HepG2 (cell line): ENCODE measurements around the gene ESPNL. TPM values are rescaled to one million over a fixed set of nuclear protein-coding genes. Genes with fewer than 3 reads are reported as not detected.

Source experiments
- ATAC-seq: fragments of 200-7000 bp; cut with Tn5 transposase; 3 replicates; pipeline ENCODE4 v1.9.1; 2020; ENCODE audit warnings: mild to moderate bottlenecking, moderate library complexity
- BruUV-seq: library from RNA; stranded (reverse); fragments of 400-500 nt; replicated peaks from 2 replicates; lab custom pipeline; 2021; lab: Mats Ljungman, UMichigan
- CTCF ChIA-PET: fragments of 300-600 bp; formaldehyde crosslinking; extraction: SDS; loops from one replicate; lab custom pipeline; 2021; ENCODE audit warnings: low total read pairs, inconsistent platforms, low intra/inter-chr PET ratio; lab: Yijun Ruan, JAX
- POLR2A ChIA-PET: fragments of 350-600 bp; sonication (Branson Sonifier 250); formaldehyde crosslinking; loops from one replicate; lab custom pipeline; 2020; ENCODE audit warnings: antibody characterized with exemption, inconsistent platforms; lab: Yijun Ruan, JAX
- DNase-seq: peaks from one replicate; pipeline ENCODE4 v3.0.0-alpha.2; 2015; ENCODE audit warnings: low spot score
- FAIRE-seq: peaks from 3 replicates; lab custom pipeline; 2011; peaks lifted over from hg19 to GRCh38; lab: Jason Lieb, UNC
- H2AFZ ChIP-seq: one replicate; pipeline ENCODE4 v1.6.1; 2011; ENCODE audit warnings: low read length, inconsistent platforms
- H3K27ac ChIP-seq: fragments of 300-600 bp; 3 replicates; pipeline ENCODE4 v1.8.0; 2011; ENCODE audit warnings: mixed run types, mild to moderate bottlenecking, mixed read lengths, low read length, inconsistent platforms; ENCODE audit not compliant: insufficient read depth; ENCODE audit errors: extremely low read length
- H3K27me3 ChIP-seq, 2 experiments: fragments of 200-600 bp in 1 of 2; 2 replicates in 1 of 2; 3 replicates in 1 of 2; pipeline versions ENCODE4 v1.6.0 to v1.8.0; 2011; ENCODE audit warnings: low read length in 2 of 2, mild to moderate bottlenecking in 2 of 2, moderate library complexity in 2 of 2, inconsistent platforms in 1 of 2; ENCODE audit not compliant: insufficient read depth in 2 of 2, control insufficient read depth in 1 of 2
- H3K36me3 ChIP-seq, 2 experiments: fragments of 200-600 bp in 1 of 2; replicated peaks in 1 of 2; 2 replicates in 1 of 2; 3 replicates in 1 of 2; pipeline versions ENCODE4 v1.5.1 to v1.8.0; 2011; ENCODE audit warnings: low read length in 2 of 2, inconsistent platforms in 1 of 2; ENCODE audit not compliant: insufficient read depth in 2 of 2, control insufficient read depth in 1 of 2
- H3K4me1 ChIP-seq: 2 replicates; pipeline ENCODE4 v1.5.1; 2012; ENCODE audit warnings: low read length, inconsistent platforms; ENCODE audit not compliant: insufficient read depth
- H3K4me2 ChIP-seq: 2 replicates; pipeline ENCODE4 v1.6.0; 2011; ENCODE audit warnings: low read depth, low read length, inconsistent platforms
- H3K4me3 ChIP-seq, 3 experiments: fragments of 200-600 bp in 1 of 3; sonication (generic), shearing (Covaris generic) in 1 of 3; replicated peaks in 1 of 3; 2 replicates each; pipeline ENCODE4 v1.5.1; 2011 to 2016; ENCODE audit warnings: low read length in 3 of 3, inconsistent platforms in 2 of 3, low read depth in 2 of 3, mild to moderate bottlenecking in 2 of 3, control low read depth in 1 of 3, mixed read lengths in 1 of 3; ENCODE audit not compliant: insufficient read depth in 1 of 3
- H3K79me2 ChIP-seq: one replicate; pipeline ENCODE4 v1.6.1; 2011; ENCODE audit warnings: low read length, inconsistent platforms; ENCODE audit not compliant: insufficient read depth
- H3K9ac ChIP-seq: 2 replicates; pipeline ENCODE4 v1.6.0; 2011; ENCODE audit warnings: mild to moderate bottlenecking, low read depth, low read length, inconsistent platforms; ENCODE audit not compliant: insufficient read depth
- H3K9me3 ChIP-seq: 2 replicates; pipeline ENCODE4 v1.5.1; 2012; ENCODE audit warnings: mild to moderate bottlenecking, low read length
- H4K20me1 ChIP-seq: 2 replicates; pipeline ENCODE4 v1.6.0; 2011; ENCODE audit warnings: inconsistent platforms, mild to moderate bottlenecking, low read length, moderate library complexity; ENCODE audit not compliant: insufficient read depth
- AGO2 ChIP-seq: fragments of 200-400 bp; formaldehyde crosslinking; optimal IDR thresholded peaks from 2 replicates; pipeline ENCODE3; 2017; ENCODE audit warnings: mild to moderate bottlenecking, low read depth, low read length, moderate library complexity
- ARNT2 ChIP-seq: sonication (generic); formaldehyde crosslinking; IDR thresholded peaks from 2 replicates; pipeline ENCODE4 v1.8.0; 2022; ENCODE audit warnings: mild to moderate bottlenecking, low read depth, missing genetic modification reagents, moderate library complexity
- BRCA1 ChIP-seq: sonication (generic); formaldehyde crosslinking; IDR thresholded peaks from 2 replicates; pipeline ENCODE4 v1.4.0; 2020; ENCODE audit warnings: missing genetic modification reagents
- HMG20B ChIP-seq: conservative IDR thresholded peaks from 2 replicates; pipeline ENCODE4 v1.6.1; 2016; ENCODE audit warnings: missing genetic modification reagents, missing compliant biosample characterization
- ZNF652 ChIP-seq: IDR thresholded peaks from 2 replicates; pipeline ENCODE4 v1.6.1; 2016; ENCODE audit warnings: low read depth, borderline replicate concordance
- ZNF768 ChIP-seq: sonication (generic); formaldehyde crosslinking; IDR thresholded peaks from 2 replicates; pipeline ENCODE4 v1.4.0; 2020; ENCODE audit warnings: missing genetic modification reagents
- ZNF879 ChIP-seq: sonication (generic); formaldehyde crosslinking; IDR thresholded peaks from 2 replicates; pipeline ENCODE4 v1.8.1; 2023; ENCODE audit warnings: missing genetic modification reagents
- WGBS: methylation state at CpG from one replicate; pipeline ENCODE4 v1.1.6; 2017; ENCODE audit warnings: low lambda C conversion rate; 5-methylcytosine and 5-hydroxymethylcytosine counted together
- in situ Hi-C: cut with HindIII; loops from 2 replicates; pipeline ENCODE4 v1.10.0; 2017; ENCODE audit warnings: low pct_unique_long_range_greater_than_20kb; ENCODE audit not compliant: extremely low pct_ligation_motif_present
- intact Hi-C: fragments of 100-400 bp; cut with micrococcal nuclease; formaldehyde crosslinking; loops from one replicate; pipeline ENCODE4 v1.10.0; 2022; ENCODE audit not compliant: unreplicated experiment
- polyA plus RNA-seq, 8 experiments: library from polyadenylated mRNA; depleted of rRNA in 3 of 8; stranded (reverse) in 7 of 8; unstranded in 1 of 8; fragments of >200 nt; fragmentation: Illumina TruSeq in 4 of 8; extraction: Trizol in 4 of 8; gene quantifications; 2 replicates each; pipeline versions ENCODE4 v1.2.1 to v1.2.3, GENCODE V29; 2011 to 2016; ENCODE audit warnings: low read depth in 4 of 8, missing spikeins in 1 of 8, mixed read lengths in 1 of 8; ENCODE audit not compliant: insufficient read depth in 1 of 8
- total RNA-seq, 5 experiments: library from RNA; depleted of rRNA; stranded (reverse); fragments of >200 nt; fragmentation: Illumina TruSeq; extraction: Trizol; gene quantifications; 2 replicates each; pipeline ENCODE4 v1.2.3, GENCODE V29; 2016; ENCODE audit warnings: low read depth in 1 of 5
- TF ChIP-seq, protein P1 (sequence below), 2 experiments: IDR thresholded peaks; 2 replicates each; pipeline ENCODE4 v1.6.1; 2011 to 2012; ENCODE audit warnings: low read length in 2 of 2, borderline replicate concordance in 1 of 2, low read depth in 1 of 2, mild to moderate bottlenecking in 1 of 2, moderate library complexity in 1 of 2
- TF ChIP-seq, protein P2 (sequence below): sonication (generic); formaldehyde crosslinking; IDR thresholded peaks from 2 replicates; pipeline ENCODE4 v1.4.0; 2020; ENCODE audit warnings: missing genetic modification reagents
- TF ChIP-seq, protein P3 (sequence below), 2 experiments: fragments of 450-650 bp in 1 of 2; sonication (generic) in 1 of 2; formaldehyde crosslinking; IDR thresholded peaks; 2 replicates each; pipeline versions ENCODE4 v1.5.0 to v1.8.0; 2020 to 2022; ENCODE audit warnings: mild to moderate bottlenecking in 1 of 2, missing genetic modification reagents in 1 of 2

ESPNL gene
- total and polyA plus RNA-seq, 2 of the 13 experiments (the other 11 are each of a cell fraction or from before 2014, with no cell fraction given): 0.45 to 0.80 TPM

DNA sequence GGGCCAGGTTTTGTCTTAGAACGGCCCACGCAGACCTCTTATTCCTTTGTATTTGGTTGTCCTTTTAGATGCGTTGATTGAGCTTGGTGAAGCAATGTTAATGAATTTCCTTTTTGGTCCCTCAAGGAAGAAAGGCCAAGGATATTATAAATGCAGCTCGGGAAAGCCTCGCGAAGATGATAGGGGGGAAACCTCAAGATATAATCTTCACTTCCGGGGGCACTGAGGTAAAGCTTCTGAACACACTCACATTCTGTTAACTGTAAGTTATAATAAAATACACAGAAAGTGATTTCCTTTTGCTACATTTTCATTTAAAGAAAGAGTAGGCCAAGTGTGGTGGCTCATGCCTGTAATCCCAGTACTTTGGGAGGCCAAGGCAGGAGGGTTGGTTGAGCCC, 32.2 kb upstream of the ESPNL start (continued):
- TF ChIP-seq, protein P1, sequence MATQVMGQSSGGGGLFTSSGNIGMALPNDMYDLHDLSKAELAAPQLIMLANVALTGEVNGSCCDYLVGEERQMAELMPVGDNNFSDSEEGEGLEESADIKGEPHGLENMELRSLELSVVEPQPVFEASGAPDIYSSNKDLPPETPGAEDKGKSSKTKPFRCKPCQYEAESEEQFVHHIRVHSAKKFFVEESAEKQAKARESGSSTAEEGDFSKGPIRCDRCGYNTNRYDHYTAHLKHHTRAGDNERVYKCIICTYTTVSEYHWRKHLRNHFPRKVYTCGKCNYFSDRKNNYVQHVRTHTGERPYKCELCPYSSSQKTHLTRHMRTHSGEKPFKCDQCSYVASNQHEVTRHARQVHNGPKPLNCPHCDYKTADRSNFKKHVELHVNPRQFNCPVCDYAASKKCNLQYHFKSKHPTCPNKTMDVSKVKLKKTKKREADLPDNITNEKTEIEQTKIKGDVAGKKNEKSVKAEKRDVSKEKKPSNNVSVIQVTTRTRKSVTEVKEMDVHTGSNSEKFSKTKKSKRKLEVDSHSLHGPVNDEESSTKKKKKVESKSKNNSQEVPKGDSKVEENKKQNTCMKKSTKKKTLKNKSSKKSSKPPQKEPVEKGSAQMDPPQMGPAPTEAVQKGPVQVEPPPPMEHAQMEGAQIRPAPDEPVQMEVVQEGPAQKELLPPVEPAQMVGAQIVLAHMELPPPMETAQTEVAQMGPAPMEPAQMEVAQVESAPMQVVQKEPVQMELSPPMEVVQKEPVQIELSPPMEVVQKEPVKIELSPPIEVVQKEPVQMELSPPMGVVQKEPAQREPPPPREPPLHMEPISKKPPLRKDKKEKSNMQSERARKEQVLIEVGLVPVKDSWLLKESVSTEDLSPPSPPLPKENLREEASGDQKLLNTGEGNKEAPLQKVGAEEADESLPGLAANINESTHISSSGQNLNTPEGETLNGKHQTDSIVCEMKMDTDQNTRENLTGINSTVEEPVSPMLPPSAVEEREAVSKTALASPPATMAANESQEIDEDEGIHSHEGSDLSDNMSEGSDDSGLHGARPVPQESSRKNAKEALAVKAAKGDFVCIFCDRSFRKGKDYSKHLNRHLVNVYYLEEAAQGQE (IDR thresholded peaks at IDR 0.05; ENCODE audit: borderline replicate concordance in 1 of 2, low read depth in 1 of 2, low read length in 2 of 2): no peak
- TF ChIP-seq HMG20B (CRISPR knock-in tag) (no peak), ZNF652 (CRISPR knock-in tag) (no peak)
- TF ChIP-seq, protein P2, sequence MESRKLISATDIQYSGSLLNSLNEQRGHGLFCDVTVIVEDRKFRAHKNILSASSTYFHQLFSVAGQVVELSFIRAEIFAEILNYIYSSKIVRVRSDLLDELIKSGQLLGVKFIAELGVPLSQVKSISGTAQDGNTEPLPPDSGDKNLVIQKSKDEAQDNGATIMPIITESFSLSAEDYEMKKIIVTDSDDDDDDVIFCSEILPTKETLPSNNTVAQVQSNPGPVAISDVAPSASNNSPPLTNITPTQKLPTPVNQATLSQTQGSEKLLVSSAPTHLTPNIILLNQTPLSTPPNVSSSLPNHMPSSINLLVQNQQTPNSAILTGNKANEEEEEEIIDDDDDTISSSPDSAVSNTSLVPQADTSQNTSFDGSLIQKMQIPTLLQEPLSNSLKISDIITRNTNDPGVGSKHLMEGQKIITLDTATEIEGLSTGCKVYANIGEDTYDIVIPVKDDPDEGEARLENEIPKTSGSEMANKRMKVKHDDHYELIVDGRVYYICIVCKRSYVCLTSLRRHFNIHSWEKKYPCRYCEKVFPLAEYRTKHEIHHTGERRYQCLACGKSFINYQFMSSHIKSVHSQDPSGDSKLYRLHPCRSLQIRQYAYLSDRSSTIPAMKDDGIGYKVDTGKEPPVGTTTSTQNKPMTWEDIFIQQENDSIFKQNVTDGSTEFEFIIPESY (CRISPR knock-in tag): no peak

DNA sequence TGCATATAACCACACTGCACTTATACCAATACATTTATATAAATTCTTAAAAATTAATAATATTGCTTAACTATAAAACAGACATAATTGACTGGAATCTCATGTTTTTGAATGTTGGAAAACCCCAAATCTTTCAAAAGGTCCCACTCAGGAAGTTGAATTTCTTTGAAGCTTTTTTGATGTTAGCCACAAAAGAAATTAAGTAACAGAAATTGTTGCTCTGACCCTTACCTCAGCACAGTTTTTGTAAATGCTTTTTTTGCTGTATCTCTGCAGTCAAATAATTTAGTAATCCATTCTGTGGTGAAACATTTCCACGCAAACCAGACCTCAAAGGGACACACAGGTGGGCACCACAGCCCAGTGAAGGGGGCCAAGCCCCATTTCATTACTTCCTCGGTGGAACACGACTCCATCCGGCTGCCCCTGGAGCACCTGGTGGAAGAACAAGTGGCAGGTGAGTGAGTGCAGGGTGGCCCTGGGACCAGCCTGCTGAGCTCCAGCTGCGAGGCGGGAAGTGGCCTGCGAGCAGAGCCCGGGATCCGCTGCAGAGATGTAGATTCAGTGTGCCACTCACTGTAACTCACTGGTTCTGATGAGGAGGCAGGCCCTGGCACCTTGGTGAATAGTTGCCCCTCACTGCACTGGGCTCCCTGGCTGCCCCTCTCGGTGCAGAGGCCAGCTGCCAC, 31.0 kb upstream of the ESPNL start:
- DNase-seq (no peak), FAIRE-seq (no peak), ATAC-seq (no peak)
- Histone ChIP-seq H3K36me3 (peaks cover 20 to 70% of the 10 kb centered on the region in 2 experiments), H3K79me2 (peaks cover 7% of the 10 kb centered on the region), H3K4me1 (peaks cover 12% of the 10 kb centered on the region), H3K4me3 (no peak overlapping the region), H4K20me1 (no peaks in the 10 kb centered on the region), H3K27me3 (no peaks in the 10 kb centered on the region), H3K27ac (no peak overlapping the region), H3K9me3 (no peaks in the 10 kb centered on the region), H2AFZ (no peak overlapping the region), H3K9ac (no peak overlapping the region), H3K4me2 (no peak overlapping the region)
- no TSS peak for BruUV-seq
- intact Hi-C loops (loop anchor here (10.0 kb wide), 1 partner anchor 376 kb away; no protein-coding TSS in a partner anchor), in situ Hi-C loops (no loop called here)
- 97% methylated on average over 10 of the region's 10 CpGs for WGBS
- ChIA-PET CTCF (no interaction called here), POLR2A (interaction anchor here (1.3 kb wide), 1 partner anchor 27 kb away, joined by 3 read pairs; no protein-coding TSS in a partner anchor)
- TF ChIP-seq ZNF768 (CRISPR knock-in tag) (0 out of 2 replicates have a peak, but pooled peaks have one; percentile 14), AGO2 (peak; percentile 27), BRCA1 (no peak), ARNT2 (CRISPR knock-in tag) (no peak), ZNF879 (no peak)
- TF ChIP-seq, protein P3, sequence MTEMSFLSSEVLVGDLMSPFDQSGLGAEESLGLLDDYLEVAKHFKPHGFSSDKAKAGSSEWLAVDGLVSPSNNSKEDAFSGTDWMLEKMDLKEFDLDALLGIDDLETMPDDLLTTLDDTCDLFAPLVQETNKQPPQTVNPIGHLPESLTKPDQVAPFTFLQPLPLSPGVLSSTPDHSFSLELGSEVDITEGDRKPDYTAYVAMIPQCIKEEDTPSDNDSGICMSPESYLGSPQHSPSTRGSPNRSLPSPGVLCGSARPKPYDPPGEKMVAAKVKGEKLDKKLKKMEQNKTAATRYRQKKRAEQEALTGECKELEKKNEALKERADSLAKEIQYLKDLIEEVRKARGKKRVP (CRISPR knock-in tag; IDR thresholded peaks at IDR 0.05): no peak
